NCI-H345 (cell line): ENCODE measurements around the gene ACE.
"Not testable (repeated sequence)": the region's sequence is repeated elsewhere in the genome, so short reads cannot be mapped to it uniquely, and the experiment has no call there.

Source experiments
- DNase-seq: peaks from one replicate; lab custom pipeline; 2025; lab: John Stamatoyannopoulos, UW

Gene ACE

DNA sequence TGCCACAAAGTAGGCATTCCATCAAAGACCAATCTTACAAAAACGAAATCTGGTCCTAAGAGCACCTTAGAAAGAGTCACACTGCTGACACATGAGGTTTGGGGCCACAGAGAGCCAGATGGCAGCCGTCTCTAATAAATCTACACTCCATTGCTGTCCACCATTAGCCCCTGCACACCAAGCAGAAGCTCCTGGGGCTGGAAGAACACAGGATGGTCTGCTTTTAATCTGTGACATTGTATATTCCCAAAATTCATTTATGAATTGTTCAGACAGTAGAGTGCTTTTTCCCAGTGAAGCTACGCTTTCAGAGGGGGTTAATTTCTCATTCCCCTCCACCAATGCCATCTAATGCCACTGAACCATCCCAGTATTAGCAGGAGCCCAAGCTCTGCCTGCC, 32.4 kb upstream of the ACE start:
- no peak for DNase-seq

DNA sequence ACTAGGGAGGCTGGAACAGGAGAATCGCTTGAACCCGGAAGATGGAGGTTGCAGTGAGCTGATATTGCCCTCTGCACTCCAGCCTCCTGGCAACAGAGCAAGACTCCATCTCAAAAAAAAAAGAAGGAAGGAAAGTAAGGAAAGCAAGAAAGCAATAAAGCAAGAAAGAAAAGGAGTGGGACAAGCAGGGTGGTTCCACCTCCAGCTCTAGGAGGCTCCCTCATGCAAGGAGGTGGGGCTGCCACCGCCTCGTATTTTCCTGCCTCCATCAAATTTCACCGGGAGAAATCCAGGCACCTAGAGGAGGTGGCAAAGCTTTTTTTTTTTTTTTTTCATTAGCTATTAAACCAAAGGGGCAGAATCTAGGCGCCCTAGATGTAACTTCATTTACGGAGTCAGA, 31.8 kb upstream of the ACE start:
- no peak for DNase-seq

DNA sequence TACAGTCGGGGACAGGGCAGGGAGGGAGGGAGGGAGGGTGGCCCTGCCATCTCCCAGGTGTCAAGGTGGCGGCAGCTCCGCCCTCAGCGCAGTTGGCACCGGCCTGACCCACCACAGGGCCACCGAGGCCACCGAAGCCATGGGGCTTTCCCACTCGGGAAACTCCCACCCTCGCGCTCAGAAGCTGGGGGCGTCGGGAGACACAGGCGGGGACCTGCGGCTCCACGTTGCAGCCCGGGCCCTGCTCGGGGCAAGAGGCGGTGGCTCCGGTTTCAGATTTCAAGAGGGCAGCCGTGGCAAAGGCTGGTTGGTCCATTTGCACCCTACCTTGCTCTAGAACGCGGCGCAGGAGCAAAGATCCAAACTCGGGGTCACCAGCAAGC, 31.3 kb upstream of the ACE start:
- peak; percentile 49 for DNase-seq

DNA sequence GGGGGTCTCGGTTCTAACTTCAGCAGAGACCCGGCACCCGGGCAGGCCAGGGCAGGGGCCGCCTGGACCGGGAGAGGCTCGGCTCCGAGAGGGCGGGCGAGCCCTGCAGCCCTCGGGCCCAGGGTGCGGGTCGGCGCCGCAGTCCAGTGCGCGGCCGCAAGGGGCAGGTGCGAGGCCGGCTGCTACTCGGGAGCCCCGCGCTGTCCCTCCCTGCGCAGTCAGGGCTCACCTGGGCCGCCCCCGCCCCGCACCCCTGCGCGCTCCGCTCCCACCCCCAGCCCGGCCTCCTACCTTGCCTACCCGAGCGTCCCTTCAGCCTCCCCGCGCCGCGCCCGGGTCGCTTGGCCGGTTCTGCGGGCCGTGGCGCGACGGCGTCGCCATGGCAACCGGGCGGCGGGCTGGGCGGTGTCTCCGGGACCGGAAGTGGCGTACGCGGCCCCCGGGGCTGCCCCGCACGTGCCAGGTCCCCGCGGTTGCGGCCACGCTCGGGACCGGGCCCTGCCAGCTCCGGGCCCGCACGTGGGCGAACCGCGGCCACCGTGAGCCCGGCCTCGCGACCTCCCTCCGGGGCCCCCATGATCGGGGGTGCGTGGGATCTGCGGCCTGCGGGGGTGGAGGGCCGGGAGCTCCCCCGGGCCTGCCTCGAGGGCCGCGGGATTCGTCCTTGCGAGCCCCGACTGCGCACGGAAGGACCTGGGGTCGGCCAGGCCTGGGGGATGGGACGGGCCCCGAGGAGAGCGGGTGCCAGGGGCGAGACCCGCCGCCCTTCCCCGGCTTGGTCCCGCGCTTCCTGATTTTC, 30.7 kb upstream of the ACE start, which contains the start of gene CYB561:
Gene CYB561 (minus strand): TSS at position 353 of the 799 bp plus-strand sequence. CDS start 8,759 bp downstream, outside the sequence.
- peak; percentile 84 for DNase-seq

DNA sequence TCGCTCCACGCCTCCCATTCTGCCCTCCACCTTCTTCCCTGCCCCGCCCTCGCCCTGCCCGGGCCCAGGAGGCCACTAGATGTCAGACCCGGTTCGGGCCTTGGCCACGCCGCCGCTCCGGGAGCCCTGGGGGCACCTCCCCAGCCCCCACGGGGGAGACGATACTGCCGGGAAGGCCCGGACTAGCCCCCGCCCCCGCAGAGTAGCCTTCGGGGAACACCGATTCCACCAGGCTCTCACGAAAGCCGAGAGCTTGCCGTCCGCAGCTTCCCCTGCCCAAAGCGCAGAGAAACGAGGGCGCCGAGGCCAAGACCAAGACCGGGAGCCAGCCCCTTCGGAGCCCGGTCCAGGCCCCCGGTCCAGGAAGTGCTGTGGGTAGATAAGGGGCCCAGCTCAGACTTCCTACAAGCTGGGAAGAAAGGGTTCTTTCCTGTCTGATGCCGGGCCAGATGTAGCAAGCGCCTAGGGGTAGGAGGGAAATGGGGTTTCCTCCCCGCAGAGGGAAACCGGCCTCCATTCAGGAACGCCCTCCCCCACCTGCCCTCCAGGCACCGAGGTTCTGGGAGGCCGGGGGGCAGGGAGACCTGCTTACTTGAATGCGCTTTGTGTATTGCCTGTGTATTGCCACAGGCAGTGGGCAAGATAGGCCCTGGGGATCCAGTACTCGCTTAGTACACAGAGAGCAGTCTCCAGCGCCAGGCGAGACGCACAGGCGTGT, 29.9 kb upstream of the ACE start:
- peak; percentile 67 for DNase-seq

DNA sequence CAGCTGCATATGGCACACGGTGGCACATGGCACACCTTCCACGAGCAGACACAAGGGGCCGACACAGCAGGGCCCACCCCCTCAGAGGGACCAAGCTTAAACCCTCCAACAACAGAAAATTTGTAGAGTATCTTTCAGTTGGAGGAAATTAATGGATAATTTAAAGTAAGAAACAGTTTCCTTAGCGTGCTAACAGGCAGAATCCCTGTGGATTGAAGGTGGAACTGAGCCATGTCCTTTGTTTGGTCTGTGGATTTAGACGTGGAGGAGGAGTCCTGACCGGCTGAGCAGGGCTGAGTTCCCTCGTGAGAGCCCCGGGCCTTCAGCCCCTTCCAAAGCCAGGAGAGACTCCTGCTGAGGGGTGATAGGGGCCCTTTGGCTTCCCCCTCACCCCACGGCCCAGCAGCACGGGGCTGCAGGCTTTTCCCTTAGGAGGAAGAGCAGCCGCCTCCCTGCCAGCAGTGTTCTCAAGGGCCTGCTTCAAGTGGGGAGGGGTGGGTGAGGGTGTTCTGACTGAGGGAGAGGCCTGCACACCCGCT, 29.3 kb upstream of the ACE start:
- peak; percentile 59 for DNase-seq

DNA sequence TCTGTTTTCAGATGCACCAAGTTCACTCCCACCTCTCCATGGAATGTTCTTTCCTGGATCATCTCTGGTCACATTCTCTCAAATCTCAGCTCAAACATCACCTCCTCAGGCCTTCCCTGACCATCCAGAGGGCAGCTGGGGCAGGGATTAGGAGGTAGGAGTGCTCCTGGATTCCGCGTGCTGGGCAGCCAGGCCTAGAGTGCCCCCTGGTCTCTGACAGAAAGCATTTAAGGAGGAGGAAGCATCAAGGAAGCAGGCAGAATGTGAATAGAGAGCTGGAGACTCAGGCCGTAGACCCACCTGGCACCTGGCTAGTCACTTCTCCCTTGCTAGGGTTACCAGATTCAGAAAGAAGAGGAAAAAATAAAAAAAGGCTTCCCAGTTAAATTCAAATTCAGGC, 28.2 kb upstream of the ACE start:
- DNase-seq, result no peak

DNA sequence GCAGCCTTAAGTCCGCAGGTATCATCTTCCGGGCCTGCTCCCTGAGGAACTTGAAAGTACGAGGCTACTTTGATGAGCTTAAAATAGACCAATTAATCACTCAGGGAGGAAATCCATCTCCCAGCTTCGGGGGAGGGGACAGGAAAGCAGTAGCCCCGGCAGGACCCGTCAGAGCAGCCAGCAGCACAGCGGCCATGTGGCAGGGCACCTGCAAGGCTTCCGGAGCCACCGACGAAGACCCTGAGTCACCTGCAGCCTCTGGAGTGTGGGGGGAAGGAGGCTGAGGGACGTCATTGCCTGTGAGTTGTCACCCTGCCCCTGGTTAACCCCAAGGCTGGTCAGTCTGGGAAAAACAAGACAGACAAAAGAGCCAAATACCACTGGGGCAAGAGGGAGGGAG, 26.3 kb upstream of the ACE start:
- no peak for DNase-seq

DNA sequence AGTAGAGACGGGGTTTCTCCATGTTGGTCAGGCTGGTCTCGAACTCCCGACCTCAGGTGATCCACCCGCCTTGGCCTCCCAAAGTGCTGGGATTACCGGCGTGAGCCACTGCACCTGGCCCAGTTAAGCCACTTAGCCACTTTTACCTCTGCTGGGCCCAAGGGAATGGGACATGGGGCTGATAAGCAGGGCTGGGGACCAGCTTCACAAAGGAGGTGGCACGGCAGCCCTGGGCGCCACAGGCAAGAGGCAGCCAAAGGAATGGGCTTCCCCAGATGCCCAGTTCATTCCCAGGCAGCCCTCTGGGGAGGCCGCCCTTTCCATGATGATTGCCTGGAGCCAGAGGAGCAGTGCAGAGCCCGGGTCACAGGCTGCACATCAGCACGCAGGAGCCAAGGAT, 25.7 kb upstream of the ACE start:
- no peak for DNase-seq

DNA sequence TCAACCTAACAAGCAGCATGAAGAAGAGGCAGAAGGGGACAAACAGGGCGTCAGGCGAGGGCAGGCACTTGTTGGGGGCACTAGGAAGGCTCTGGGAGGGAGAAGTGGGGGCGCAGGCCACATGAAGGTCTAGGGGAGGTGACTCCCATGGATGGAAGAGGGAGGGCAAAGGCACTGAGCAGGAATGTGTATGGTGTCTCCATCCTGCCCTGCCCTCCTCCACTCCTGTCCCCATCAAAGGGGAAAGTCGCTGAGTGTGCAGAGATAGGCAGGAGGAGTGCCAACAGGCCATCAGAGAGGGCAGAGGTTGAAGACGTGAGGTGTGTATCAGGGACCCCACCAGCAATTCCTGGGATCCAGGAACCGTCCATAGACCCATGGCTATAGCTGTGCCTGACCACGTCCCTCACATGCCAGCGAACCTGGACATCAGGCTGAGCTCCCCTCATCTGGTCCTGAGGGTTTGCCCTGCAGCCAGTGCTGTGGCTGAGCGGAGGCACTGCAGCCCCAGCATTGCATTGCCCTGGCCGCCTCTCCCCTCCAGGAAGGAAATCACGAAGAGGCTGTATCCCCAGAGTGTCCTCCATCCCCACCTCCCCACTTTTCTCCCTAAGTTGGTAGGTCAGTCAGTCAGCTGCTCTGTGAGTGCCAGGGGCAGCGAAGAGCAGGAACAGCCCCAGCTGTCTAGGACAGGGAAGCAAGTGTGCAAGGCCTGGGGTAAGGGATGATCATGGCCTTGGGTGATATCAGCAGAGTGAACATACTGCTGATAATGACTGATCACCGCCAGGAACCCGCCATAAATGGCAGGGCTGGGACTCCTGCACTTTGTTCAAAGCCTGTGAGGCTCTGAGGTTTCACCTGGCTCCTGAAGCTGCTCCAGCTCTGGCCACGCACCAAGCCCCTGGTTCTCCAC, 24.6 kb upstream of the ACE start:
- DNase-seq, result no peak

DNA sequence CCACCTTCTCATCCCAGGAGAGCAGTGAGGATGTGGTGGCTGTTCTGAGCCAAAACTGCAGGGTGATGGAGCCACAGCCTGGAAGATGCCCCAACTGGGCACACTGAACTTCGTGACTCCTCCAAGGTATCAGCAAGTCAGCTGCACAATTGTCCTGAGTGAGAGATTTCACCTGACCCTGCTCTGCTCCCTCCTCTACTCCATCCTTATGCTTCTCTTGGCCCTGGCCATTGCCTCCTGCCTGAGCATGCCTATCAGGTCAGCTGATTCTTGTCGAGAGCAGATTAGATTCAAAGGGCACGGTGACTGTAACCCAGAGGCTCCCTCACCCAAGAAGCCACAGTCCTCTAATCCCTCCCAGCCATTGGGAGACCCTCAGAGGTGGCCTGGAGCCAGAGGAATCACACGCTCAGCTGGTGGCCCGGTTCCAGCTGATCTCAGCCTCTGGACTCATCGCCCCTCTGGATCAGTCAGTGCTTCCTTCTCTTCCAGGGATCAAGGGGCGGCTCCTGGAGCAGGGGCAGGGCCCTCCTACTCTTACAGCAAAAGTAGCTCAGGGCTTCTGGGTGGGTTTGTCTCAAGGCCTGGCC, 23.8 kb upstream of the ACE start:
- no peak for DNase-seq

DNA sequence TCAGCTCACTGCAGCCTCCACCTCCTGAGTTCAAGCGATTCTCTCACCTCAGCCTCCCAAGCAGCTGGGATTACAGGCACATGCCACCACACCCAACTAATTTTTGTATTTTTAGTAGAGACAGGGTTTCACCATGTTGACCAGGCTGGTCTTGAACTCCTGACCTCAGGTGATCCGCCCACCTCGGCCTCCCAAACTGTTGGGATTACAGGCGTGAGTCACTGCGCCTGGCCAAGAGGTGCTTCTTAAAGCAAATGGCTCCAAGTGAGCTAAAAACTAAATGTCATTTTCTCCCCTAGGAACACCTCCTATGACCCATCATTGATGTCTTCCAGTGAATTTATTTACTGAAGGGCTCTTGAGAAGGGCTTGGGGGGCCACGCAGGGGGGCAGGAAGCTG, 22.5 kb upstream of the ACE start:
- DNase-seq, result not testable (repeated sequence)

DNA sequence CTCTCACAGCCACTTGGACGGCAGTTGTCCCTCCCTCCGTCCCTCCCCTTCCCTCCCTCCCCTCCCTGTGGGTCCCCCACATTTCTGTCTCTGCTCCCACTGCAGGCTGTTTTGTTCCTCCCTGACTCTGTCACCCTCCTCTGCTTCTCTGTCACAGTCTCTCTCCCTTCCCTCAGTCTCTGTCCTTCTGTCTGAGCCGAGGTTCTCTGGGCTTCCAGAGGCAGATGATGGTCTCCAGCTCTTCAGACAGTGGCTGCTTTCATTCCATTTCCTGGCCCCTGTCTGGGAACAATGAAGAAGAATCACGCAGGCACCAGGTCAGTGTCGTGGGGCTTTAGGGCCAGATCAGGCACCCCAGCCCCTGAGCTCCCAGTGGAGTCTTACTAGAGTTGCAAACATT, 21.9 kb upstream of the ACE start:
- no peak for DNase-seq

DNA sequence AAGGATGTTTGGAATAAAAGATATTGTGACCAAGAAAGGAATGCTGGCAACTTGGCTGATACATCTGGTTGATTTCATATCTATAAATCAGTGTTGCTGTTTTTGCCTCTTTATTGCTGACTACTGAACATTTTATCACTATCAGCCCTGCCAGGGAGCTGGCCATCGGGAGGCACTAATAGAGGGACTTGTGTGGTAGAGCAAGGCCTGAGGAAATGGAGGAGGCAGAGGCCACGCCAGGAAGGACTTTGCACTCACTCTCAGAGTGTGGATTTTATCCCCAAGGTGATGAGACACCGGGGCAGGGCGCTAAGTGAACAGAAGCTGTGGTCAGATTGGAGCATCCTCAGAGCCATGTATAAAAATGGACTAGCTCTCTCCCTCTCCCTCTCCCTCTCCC, 21.4 kb upstream of the ACE start:
- DNase-seq, result no peak

DNA sequence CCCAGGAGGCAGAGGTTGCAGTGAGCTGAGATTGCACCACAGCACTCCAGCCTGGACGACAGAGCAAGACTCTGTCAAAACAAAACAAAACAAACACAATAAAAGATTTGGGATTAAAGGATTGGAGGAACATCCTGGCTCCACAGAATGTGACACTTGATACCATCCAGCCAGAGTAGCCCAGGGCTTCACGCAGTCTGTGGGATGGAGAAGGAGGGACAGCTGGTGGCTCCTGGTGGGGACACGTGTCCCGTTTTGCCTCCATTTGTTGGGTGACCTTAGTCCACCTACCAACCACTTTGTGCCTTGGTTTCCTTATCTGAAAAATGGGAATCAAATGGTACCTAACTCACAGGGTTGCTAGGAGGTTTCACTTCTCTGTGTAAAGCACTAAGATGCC, 18.4 kb upstream of the ACE start:
- no peak for DNase-seq

DNA sequence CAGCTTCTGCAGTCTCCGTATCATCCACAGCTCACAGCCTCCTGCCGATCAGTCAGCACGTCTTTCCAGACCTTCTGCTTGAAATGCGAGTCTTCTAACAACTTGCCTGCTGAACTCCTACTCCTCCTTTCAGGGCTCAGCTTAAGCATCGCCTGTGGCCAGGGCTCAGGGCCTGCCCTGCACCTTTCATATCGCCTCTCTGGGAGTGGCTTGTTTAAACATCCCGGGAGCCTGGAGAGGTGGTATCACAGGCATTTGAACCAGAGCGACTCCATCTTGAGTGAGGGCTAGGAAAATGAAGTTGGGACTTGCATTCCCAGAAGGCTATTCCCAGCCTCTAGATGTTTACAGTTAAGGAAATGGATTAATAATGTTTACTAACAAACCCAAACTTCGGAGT, 16.8 kb upstream of the ACE start:
- DNase-seq, result no peak

DNA sequence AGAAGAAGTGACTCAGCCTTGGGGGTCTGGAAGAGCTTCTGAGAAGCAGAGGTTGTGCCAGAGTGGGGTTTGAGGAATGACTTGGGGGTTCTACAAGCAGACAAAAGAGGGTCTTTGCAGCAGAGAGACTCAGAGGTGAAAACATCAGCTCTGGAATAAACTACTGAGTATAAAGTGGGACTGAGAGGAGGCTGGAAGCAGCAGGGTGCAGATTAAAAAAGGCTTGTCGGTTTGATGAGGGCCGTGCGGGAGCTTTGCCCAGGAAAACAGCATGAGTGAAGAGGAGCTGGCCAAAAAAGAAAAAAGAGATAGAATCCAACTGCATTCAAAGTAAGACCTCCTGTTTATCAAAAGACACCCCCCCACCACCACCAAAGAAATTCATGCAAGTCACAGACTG, 13.1 kb upstream of the ACE start:
- DNase-seq, result no peak

DNA sequence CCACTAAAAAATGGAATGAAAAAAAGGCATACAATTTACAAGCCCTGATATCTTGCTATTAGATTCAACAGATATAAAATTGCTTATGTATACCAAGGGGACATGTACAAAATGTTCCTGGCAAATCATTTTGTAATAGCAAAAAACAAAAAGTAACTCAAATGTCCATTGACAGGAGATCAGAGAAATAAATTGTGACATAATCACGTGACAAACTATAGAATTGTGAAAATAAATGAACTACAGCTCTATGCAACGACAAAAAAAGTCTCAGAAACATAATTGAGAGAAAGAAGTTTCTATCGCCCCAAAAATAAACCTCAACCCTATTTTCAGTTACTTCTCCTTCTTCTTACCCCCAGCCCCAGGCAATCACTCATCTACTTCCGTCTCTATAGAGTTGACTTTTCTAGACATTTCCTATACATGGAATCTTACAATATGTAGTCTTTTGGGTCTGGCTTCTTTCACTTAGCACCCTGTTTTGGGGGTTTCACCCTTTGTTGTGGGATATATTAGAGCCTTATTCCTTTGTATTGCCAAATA, 12.1 kb upstream of the ACE start:
- DNase-seq, result no peak

DNA sequence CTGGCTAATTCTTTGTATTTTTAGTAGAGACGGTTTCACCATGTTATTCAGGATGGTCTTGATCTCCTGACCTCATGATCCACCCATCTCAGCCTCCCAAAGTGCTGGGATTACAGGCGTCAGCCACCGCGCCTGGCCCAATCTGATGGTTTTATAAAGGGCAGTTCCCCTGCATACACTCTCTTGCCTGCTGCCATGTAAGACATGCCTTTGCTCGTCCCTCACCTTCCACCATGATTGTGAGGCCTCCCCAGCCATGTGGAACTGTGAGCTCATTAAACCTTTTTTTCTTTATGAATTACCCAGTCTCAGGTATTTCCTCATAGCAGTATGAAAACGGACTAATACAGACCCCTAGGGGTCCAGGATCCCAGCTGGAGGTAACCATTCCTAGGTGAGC, 8.8 kb upstream of the ACE start:
- not testable (repeated sequence) for DNase-seq

DNA sequence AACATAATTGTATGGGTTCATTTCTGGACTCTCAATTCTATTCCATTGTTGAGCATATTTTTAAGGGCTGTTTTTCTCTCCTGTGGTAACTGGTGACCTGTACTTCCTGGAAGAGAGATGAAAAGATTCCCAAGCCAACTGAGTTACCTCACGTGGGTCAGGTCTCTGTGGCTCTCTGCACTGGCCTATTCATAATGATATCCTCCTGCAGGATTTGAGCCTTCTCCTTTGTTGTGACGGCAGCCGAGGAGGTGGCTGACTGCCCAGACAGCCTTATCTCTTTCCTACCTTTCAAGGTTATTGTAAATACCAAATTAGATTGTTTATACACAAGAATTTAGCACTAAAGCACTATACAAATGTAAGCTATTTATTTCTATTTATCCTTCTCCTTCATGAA, 2.7 kb upstream of the ACE start:
- DNase-seq, result no peak

DNA sequence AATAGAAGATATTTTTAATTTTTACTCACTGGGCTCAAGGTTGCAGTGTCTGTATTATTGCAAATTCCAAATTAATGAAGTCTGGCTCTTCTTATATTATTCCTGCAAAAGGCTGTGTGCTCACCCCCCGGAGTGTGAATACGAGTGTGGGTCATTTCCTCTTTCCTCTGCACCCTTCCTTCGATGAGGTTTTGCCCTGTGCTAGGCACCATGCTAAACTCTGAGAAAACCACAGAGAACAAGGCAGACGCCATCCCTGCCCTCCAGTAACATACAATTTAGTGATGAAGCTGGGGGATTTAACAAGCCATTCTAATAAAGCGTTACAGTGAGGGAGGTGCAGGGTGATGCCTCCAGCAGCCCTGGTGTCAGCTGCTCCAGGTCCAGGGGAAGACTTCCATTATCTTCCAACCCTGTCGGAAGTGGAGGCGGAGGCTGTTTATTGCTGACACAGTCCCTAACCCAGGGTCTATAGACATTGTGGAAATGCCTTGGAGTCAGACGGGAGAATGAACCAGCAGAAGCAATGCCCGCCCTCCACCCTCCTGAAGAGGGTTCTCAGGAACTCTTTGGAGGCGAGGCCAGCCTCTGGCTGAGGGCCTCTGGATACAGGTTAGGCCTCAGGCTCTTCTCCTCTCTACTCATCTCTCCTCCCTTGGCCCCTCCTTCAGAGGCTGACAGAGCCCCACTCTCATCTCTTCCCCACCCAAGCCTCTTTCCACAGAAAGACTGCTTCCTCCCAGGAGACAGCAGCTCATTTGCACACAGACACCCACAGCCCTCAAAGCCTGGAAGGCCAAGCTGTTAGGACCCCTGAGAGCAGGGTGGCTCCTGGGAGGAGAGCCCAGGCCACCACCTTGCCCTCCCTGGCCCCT, 2.0 kb upstream of the ACE start:
- no peak for DNase-seq
